Suppressor macrophage treated with lipopolysaccharide for 4 hours (primary cell): Measurements from ENCODE around the gene MAGEA6.

Experiments
- DNase-seq: peaks from one replicate; pipeline ENCODE4 v3.0.0-alpha.2; 2020

The MAGEA6 gene

DNA sequence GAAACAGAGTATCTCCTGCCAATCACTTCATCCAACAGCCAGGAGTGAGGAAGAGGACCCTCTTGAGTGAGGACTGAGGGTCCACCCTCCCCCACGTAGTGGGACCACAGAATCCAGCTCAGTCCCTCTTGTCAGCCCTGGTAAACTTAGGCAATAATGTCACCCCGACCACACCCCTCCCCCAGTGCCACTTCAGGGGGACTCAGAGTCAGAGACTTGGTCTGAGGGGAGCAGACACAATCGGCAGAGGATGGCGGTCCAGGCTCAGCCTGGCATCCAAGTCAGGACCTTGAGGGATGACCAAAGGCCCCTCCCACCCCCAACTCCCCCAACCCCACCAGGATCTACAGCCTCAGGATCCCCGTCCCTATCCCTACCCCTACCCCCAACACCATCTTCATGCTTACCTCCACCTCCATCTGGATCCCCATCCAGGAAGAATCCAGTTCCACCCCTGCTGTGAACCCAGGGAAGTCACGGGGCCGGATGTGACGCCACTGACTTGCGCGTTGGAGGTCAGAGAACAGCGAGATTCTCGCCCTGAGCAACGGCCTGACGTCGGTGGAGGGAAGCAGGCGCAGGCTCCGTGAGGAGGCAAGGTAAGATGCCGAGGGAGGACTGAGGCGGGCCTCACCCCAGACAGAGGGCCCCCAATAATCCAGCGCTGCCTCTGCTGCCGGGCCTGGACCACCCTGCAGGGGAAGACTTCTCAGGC, 36.1 kb downstream of the MAGEA6 start, which contains the start of the genes CSAG1 and MAGEA12:
CSAG1 (minus strand) TSS at position 461 of the 715 bp plus-strand sequence. CDS start 1,261 bp downstream, outside the sequence.
MAGEA12 (plus strand) TSS at position 497 of the 715 bp plus-strand sequence. CDS start 2,405 bp downstream, outside the sequence.
- DNase-seq = no peak

- no peak for DNase-seq
Measured at GRCh38 chrX:152725409-152725808, 44.1 kb downstream of the MAGEA6 start.
